MM.1S (cell line): ENCODE measurements around the gene CABP5.
"Not testable (repeated sequence)": the region's sequence is repeated elsewhere in the genome, so short reads cannot be mapped to it uniquely, and the experiment has no call there.

Experiments
- DNase-seq: peaks from one replicate; pipeline ENCODE4 v3.0.0-alpha.2; 2015
- H2AFZ ChIP-seq: fragments of 300-600 bp; sonication (generic); 2 replicates; pipeline ENCODE4 v1.6.0; 2016; ENCODE audit warnings: antibody characterized with exemption, low read length
- H3F3A ChIP-seq: fragments of 300-600 bp; sonication (generic); 2 replicates; pipeline ENCODE4 v1.6.1; 2016; ENCODE audit warnings: mild to moderate bottlenecking, antibody characterized with exemption, low read length, moderate library complexity, mixed read lengths; ENCODE audit not compliant: insufficient read depth
- H3K27ac ChIP-seq: fragments of 300-600 bp; sonication (generic); 2 replicates; pipeline ENCODE4 v1.5.1; 2016; ENCODE audit warnings: mild to moderate bottlenecking, low read length
- H3K27me3 ChIP-seq: fragments of 300-600 bp; sonication (generic); replicated peaks from 2 replicates; pipeline ENCODE4 v1.6.0; 2016; ENCODE audit warnings: low read length; ENCODE audit not compliant: insufficient read depth
- H3K36me3 ChIP-seq: fragments of 300-600 bp; sonication (generic); replicated peaks from 2 replicates; pipeline ENCODE4 v1.6.1; 2016; ENCODE audit warnings: mild to moderate bottlenecking, low read length, mixed read lengths; ENCODE audit not compliant: insufficient read depth
- H3K4me1 ChIP-seq: fragments of 300-600 bp; sonication (generic); 2 replicates; pipeline ENCODE4 v1.6.1; 2016; ENCODE audit warnings: low read length, mixed read lengths
- H3K4me2 ChIP-seq: fragments of 300-600 bp; sonication (generic); 2 replicates; pipeline ENCODE4 v1.6.0; 2016; ENCODE audit warnings: low read depth, low read length
- H3K4me3 ChIP-seq: fragments of 300-600 bp; sonication (generic); 2 replicates; pipeline ENCODE4 v1.5.1; 2016; ENCODE audit warnings: low read length, mixed read lengths
- H3K79me2 ChIP-seq: fragments of 300-600 bp; sonication (generic); 2 replicates; pipeline ENCODE4 v1.6.1; 2016; ENCODE audit warnings: mixed run types, low read length, mixed read lengths
- H3K9ac ChIP-seq: fragments of 300-600 bp; sonication (generic); 2 replicates; pipeline ENCODE4 v1.6.1; 2016; ENCODE audit warnings: low read length, mixed read lengths
- H3K9me2 ChIP-seq: fragments of 300-600 bp; sonication (generic); replicated peaks from 2 replicates; pipeline ENCODE4 v1.6.1; 2016; ENCODE audit warnings: mild to moderate bottlenecking, low read length, mixed read lengths; ENCODE audit not compliant: insufficient read depth
- H3K9me3 ChIP-seq: fragments of 300-600 bp; sonication (generic); replicated peaks from 2 replicates; pipeline ENCODE4 v1.6.1; 2016; ENCODE audit warnings: mild to moderate bottlenecking, low read length, mixed read lengths; ENCODE audit not compliant: insufficient read depth
- H4K20me1 ChIP-seq: fragments of 300-600 bp; sonication (generic); 2 replicates; pipeline ENCODE4 v1.6.1; 2016; ENCODE audit warnings: mild to moderate bottlenecking, low read length, moderate library complexity, mixed read lengths; ENCODE audit not compliant: insufficient read depth
- CTCF ChIP-seq: fragments of 300-600 bp; sonication (generic); IDR thresholded peaks from 2 replicates; pipeline ENCODE4 v1.5.1; 2016; ENCODE audit warnings: antibody characterized with exemption, low read length, mixed read lengths
- EZH2 ChIP-seq: fragments of 300-600 bp; sonication (generic); optimal IDR thresholded peaks from 2 replicates; pipeline ENCODE3; 2017; ENCODE audit warnings: low read depth, mild to moderate bottlenecking, antibody characterized with exemption, low read length, mixed read lengths
- EZH2phosphoT487 ChIP-seq: fragments of 300-600 bp; sonication (generic); IDR thresholded peaks from 2 replicates; pipeline ENCODE4 v1.6.1; 2018; ENCODE audit warnings: antibody characterized with exemption, low read length

Gene CABP5

GRCh38 chr19:48085904-48086864 lies 42.3 kb upstream of the CABP5 start:
- H3K27ac ChIP-seq, result no peak overlapping the region
- TF ChIP-seq CTCF, result peak; percentile 22; the same call in 1 of the 2 replicates
- no peak for TF ChIP-seq EZH2
- TF ChIP-seq EZH2phosphoT487, result no peak
- no peaks in the 10 kb centered on the region for H3F3A ChIP-seq
- DNase-seq, result no peak
- H3K4me3 ChIP-seq, result no peak overlapping the region
- H3K9me2 ChIP-seq, result no peaks in the 10 kb centered on the region
- H2AFZ ChIP-seq, result no peak overlapping the region
- no peaks in the 10 kb centered on the region for H3K79me2 ChIP-seq
- H3K27me3 ChIP-seq, result peaks cover 11% of the 10 kb centered on the region
- no peak overlapping the region for H3K4me2 ChIP-seq
- no peaks in the 10 kb centered on the region for H3K9me3 ChIP-seq
- H3K4me1 ChIP-seq, result no peaks in the 10 kb centered on the region
- H3K9ac ChIP-seq, result no peak overlapping the region
- no peaks in the 10 kb centered on the region for H4K20me1 ChIP-seq
- no peaks in the 10 kb centered on the region for H3K36me3 ChIP-seq

GRCh38 chr19:48085076-48085475 lies 41.2 kb upstream of the CABP5 start:
- DNase-seq, result no peak
- H3K9ac ChIP-seq, result no peak overlapping the region
- H3K27ac ChIP-seq, result no peak overlapping the region
- no peak overlapping the region for H3K4me3 ChIP-seq
- H2AFZ ChIP-seq, result no peak overlapping the region
- H3K9me2 ChIP-seq, result no peaks in the 10 kb centered on the region
- no peaks in the 10 kb centered on the region for H3K9me3 ChIP-seq
- H3K4me2 ChIP-seq, result no peak overlapping the region
- no peaks in the 10 kb centered on the region for H3K4me1 ChIP-seq
- no peaks in the 10 kb centered on the region for H4K20me1 ChIP-seq
- no peaks in the 10 kb centered on the region for H3K79me2 ChIP-seq
- no peak for TF ChIP-seq EZH2
- TF ChIP-seq CTCF, result no peak
- TF ChIP-seq EZH2phosphoT487, result no peak
- no peaks in the 10 kb centered on the region for H3K36me3 ChIP-seq
- H3K27me3 ChIP-seq, result peaks cover 15% of the 10 kb centered on the region
- H3F3A ChIP-seq, result no peaks in the 10 kb centered on the region

GRCh38 chr19:48081106-48081505 lies 37.2 kb upstream of the CABP5 start:
- H3K4me3 ChIP-seq, result no peak overlapping the region
- no peak for DNase-seq
- TF ChIP-seq EZH2 (no peak), CTCF (no peak), EZH2phosphoT487 (no peak)
- H3K36me3 ChIP-seq, result no peaks in the 10 kb centered on the region
- no peak overlapping the region for H3K4me2 ChIP-seq
- H3K27me3 ChIP-seq, result peaks cover 16% of the 10 kb centered on the region
- H2AFZ ChIP-seq, result no peak overlapping the region
- no peaks in the 10 kb centered on the region for H3K9me3 ChIP-seq
- H3K4me1 ChIP-seq, result no peaks in the 10 kb centered on the region
- H3K27ac ChIP-seq, result no peak overlapping the region
- H4K20me1 ChIP-seq, result no peaks in the 10 kb centered on the region
- H3K79me2 ChIP-seq, result no peaks in the 10 kb centered on the region
- H3K9me2 ChIP-seq, result no peaks in the 10 kb centered on the region
- no peak overlapping the region for H3K9ac ChIP-seq
- no peaks in the 10 kb centered on the region for H3F3A ChIP-seq

GRCh38 chr19:48070177-48070769 lies 26.4 kb upstream of the CABP5 start:
- H3F3A ChIP-seq, H3K9ac ChIP-seq, H3K4me3 ChIP-seq, H3K9me2 ChIP-seq, H3K36me3 ChIP-seq, H2AFZ ChIP-seq, H4K20me1 ChIP-seq, H3K9me3 ChIP-seq, H3K27ac ChIP-seq, H3K79me2 ChIP-seq, H3K4me1 ChIP-seq, H3K27me3 ChIP-seq, H3K4me2 ChIP-seq, DNase-seq: not testable (repeated sequence)
